Measurements from ENCODE around the gene SYF2.

DNA sequence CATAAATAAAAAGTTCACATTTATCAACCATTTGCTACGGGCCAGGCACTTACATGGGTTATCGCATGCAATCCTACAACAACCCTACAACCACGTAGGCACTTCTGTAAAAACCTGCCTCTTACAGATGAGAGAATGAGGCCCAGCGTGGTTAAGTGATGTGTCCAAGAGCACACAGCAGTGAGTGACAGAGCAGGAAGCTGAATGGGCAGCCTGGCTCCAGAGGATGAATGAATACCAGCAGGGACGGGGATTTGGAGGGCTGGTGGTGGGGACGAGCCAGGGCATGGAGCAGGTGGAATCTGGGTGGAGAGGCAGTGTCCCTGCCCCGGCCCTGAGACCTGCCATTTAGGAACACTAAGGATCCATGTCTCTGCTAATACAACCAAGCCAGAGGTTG is 35.5 kb downstream of the SYF2 start:
- TF ChIP-seq, protein P1, sequence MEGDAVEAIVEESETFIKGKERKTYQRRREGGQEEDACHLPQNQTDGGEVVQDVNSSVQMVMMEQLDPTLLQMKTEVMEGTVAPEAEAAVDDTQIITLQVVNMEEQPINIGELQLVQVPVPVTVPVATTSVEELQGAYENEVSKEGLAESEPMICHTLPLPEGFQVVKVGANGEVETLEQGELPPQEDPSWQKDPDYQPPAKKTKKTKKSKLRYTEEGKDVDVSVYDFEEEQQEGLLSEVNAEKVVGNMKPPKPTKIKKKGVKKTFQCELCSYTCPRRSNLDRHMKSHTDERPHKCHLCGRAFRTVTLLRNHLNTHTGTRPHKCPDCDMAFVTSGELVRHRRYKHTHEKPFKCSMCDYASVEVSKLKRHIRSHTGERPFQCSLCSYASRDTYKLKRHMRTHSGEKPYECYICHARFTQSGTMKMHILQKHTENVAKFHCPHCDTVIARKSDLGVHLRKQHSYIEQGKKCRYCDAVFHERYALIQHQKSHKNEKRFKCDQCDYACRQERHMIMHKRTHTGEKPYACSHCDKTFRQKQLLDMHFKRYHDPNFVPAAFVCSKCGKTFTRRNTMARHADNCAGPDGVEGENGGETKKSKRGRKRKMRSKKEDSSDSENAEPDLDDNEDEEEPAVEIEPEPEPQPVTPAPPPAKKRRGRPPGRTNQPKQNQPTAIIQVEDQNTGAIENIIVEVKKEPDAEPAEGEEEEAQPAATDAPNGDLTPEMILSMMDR (IDR thresholded peaks at IDR 0.05) = no peak
- TF ChIP-seq EP300 (IDR thresholded peaks at IDR 0.05) (no peak), POLR2A (IDR thresholded peaks at IDR 0.05) (no peak)

All from tibial nerve (tissue), 4 donors.